T-helper 2 cell treated with Interferon-gamma antibody and Interleukin-4, amounts not matched to agents 5 μg/mL and 100 μg/mL, for 36 hours (primary cell): ENCODE measurements around the gene PRM3.
A peak's percentile ranks its signal among the peaks of the same experiment; 100 is the strongest.

Source experiments
- DNase-seq: peaks from one replicate; pipeline ENCODE4 v3.0.0; 2021; ENCODE audit warnings: low spot score
- H3K27ac Mint-ChIP-seq: one replicate; pipeline ENCODE4 v1.8.0; 2021; ENCODE audit warnings: mild to moderate bottlenecking, mixed read lengths
- H3K27me3 Mint-ChIP-seq: one replicate; pipeline ENCODE4 v1.8.0; 2021; ENCODE audit warnings: low read depth, mixed read lengths
- H3K36me3 Mint-ChIP-seq: one replicate; pipeline ENCODE4 v1.8.0; 2021; ENCODE audit warnings: low read depth, mixed read lengths
- H3K4me1 Mint-ChIP-seq: one replicate; pipeline ENCODE4 v1.8.0; 2021; ENCODE audit warnings: low read depth, mixed read lengths
- H3K4me3 Mint-ChIP-seq: one replicate; pipeline ENCODE4 v1.8.0; 2022; ENCODE audit warnings: mild to moderate bottlenecking, moderate library complexity, mixed read lengths
- H3K9me3 Mint-ChIP-seq: one replicate; pipeline ENCODE4 v1.8.0; 2021; ENCODE audit warnings: mixed read lengths

The PRM3 gene

GRCh38 chr16:11280616-11281522, 7.4 kb upstream of the PRM3 start, which contains the start of gene PRM1:
Gene PRM1 (minus strand): TSS chr16:11281330. CDS start chr16:11281238, 92 bp downstream.
- Mint-ChIP-seq H3K27me3 (peaks cover 18% of the 10 kb centered on the region), H3K27ac (peak within 1 kb of the TSS; percentile 14), H3K9me3 (no peaks in the 10 kb centered on the region), H3K4me3 (no peak within 1 kb of the TSS), H3K36me3 (no peaks in the 10 kb centered on the region), H3K4me1 (peaks cover 7% of the 10 kb centered on the region)
- no peak for DNase-seq

GRCh38 chr16:11278681-11279628, 5.5 kb upstream of the PRM3 start:
- no peaks in the 10 kb centered on the region for H3K36me3 Mint-ChIP-seq
- H3K27me3 Mint-ChIP-seq: peaks cover 15% of the 10 kb centered on the region
- H3K4me1 Mint-ChIP-seq: peaks cover 7% of the 10 kb centered on the region
- no peaks in the 10 kb centered on the region for H3K9me3 Mint-ChIP-seq
- no peak for DNase-seq
- no peak overlapping the region for H3K27ac Mint-ChIP-seq
- no peak overlapping the region for H3K4me3 Mint-ChIP-seq

- Mint-ChIP-seq H3K36me3 (no peaks in the 10 kb centered on the region), H3K4me1 (peaks cover 7% of the 10 kb centered on the region), H3K27ac (no peak overlapping the region), H3K4me3 (no peak overlapping the region), H3K27me3 (peaks cover 10% of the 10 kb centered on the region), H3K9me3 (no peaks in the 10 kb centered on the region)
- no peak for DNase-seq
Observed at GRCh38 chr16:11277607-11278337, 4.3 kb upstream of the PRM3 start.

- H3K27ac Mint-ChIP-seq: no peak overlapping the region
- no peak for DNase-seq
- H3K4me3 Mint-ChIP-seq: no peak overlapping the region
Observed at GRCh38 chr16:11276896-11277593, 3.6 kb upstream of the PRM3 start.

GRCh38 chr16:11276143-11276895, 2.9 kb upstream of the PRM3 start, which contains the start of gene PRM2:
Gene PRM2 (minus strand): TSS chr16:11276480. CDS start chr16:11276370, 110 bp downstream.
- peaks cover 6% of the 10 kb centered on the region for H3K27me3 Mint-ChIP-seq
- no peak for DNase-seq
- H3K27ac Mint-ChIP-seq: no peak within 1 kb of the TSS
- H3K4me3 Mint-ChIP-seq: no peak within 1 kb of the TSS
- H3K9me3 Mint-ChIP-seq: no peaks in the 10 kb centered on the region
- no peaks in the 10 kb centered on the region for H3K36me3 Mint-ChIP-seq
- peaks cover 7% of the 10 kb centered on the region for H3K4me1 Mint-ChIP-seq

More at GRCh38 chr16:11276896-11277593, 3.6 kb upstream of the PRM3 start:
- no peaks in the 10 kb centered on the region for H3K36me3 Mint-ChIP-seq
- peaks cover 8% of the 10 kb centered on the region for H3K27me3 Mint-ChIP-seq
- H3K4me1 Mint-ChIP-seq: peaks cover 7% of the 10 kb centered on the region
- H3K9me3 Mint-ChIP-seq: no peaks in the 10 kb centered on the region

GRCh38 chr16:11274964-11275363, 1.5 kb upstream of the PRM3 start:
- no peaks in the 10 kb centered on the region for H3K36me3 Mint-ChIP-seq
- DNase-seq: no peak
- H3K4me3 Mint-ChIP-seq: no peak overlapping the region
- peaks cover 7% of the 10 kb centered on the region for H3K4me1 Mint-ChIP-seq
- no peak overlapping the region for H3K27ac Mint-ChIP-seq
- peaks cover 4% of the 10 kb centered on the region for H3K27me3 Mint-ChIP-seq
- no peaks in the 10 kb centered on the region for H3K9me3 Mint-ChIP-seq

GRCh38 chr16:11273721-11274324, 394 bp upstream of the PRM3 start:
- H3K27me3 Mint-ChIP-seq: no peaks in the 10 kb centered on the region
- H3K27ac Mint-ChIP-seq: no peak overlapping the region
- H3K4me1 Mint-ChIP-seq: no peaks in the 10 kb centered on the region
- H3K9me3 Mint-ChIP-seq: no peaks in the 10 kb centered on the region
- DNase-seq: no peak
- no peaks in the 10 kb centered on the region for H3K36me3 Mint-ChIP-seq
- H3K4me3 Mint-ChIP-seq: no peak overlapping the region

- DNase-seq: no peak
- H3K4me3 Mint-ChIP-seq: no peak overlapping the region
- H3K36me3 Mint-ChIP-seq: no peaks in the 10 kb centered on the region
- H3K4me1 Mint-ChIP-seq: no peaks in the 10 kb centered on the region
- H3K9me3 Mint-ChIP-seq: no peaks in the 10 kb centered on the region
- H3K27ac Mint-ChIP-seq: no peak overlapping the region
- no peaks in the 10 kb centered on the region for H3K27me3 Mint-ChIP-seq
Observed at GRCh38 chr16:11272484-11272883, 945 bp downstream of the PRM3 start.

GRCh38 chr16:11271610-11272009, 1.8 kb downstream of the PRM3 start:
- no peaks in the 10 kb centered on the region for H3K9me3 Mint-ChIP-seq
- no peak for DNase-seq
- no peak overlapping the region for H3K4me3 Mint-ChIP-seq
- H3K36me3 Mint-ChIP-seq: no peaks in the 10 kb centered on the region
- no peaks in the 10 kb centered on the region for H3K27me3 Mint-ChIP-seq
- no peak overlapping the region for H3K27ac Mint-ChIP-seq
- no peaks in the 10 kb centered on the region for H3K4me1 Mint-ChIP-seq

- Mint-ChIP-seq H3K9me3 (no peaks in the 10 kb centered on the region), H3K4me3 (no peak overlapping the region), H3K4me1 (no peaks in the 10 kb centered on the region), H3K27ac (no peak overlapping the region), H3K27me3 (no peaks in the 10 kb centered on the region), H3K36me3 (no peaks in the 10 kb centered on the region)
- no peak for DNase-seq
Observed at GRCh38 chr16:11270602-11271162, 2.7 kb downstream of the PRM3 start.

- no peak for DNase-seq
- H3K4me1 Mint-ChIP-seq: peaks cover 8% of the 10 kb centered on the region
- no peaks in the 10 kb centered on the region for H3K27me3 Mint-ChIP-seq
- H3K9me3 Mint-ChIP-seq: no peaks in the 10 kb centered on the region
- no peak within 1 kb of the TSS for H3K4me3 Mint-ChIP-seq
- no peak within 1 kb of the TSS for H3K27ac Mint-ChIP-seq
- no peaks in the 10 kb centered on the region for H3K36me3 Mint-ChIP-seq
Observed at GRCh38 chr16:11268921-11269375, 4.5 kb downstream of the PRM3 start, which contains the start of gene TNP2. Gene TNP2 (minus strand): TSS chr16:11269325. CDS start chr16:11269262, 63 bp downstream.

- Mint-ChIP-seq H3K36me3 (no peaks in the 10 kb centered on the region), H3K9me3 (no peaks in the 10 kb centered on the region), H3K4me1 (peaks cover 22% of the 10 kb centered on the region), H3K27ac (no peak overlapping the region), H3K4me3 (no peak overlapping the region), H3K27me3 (no peaks in the 10 kb centered on the region)
- DNase-seq: no peak
Observed at GRCh38 chr16:11265124-11265523, 8.3 kb downstream of the PRM3 start.
